Uterus (tissue), 2 donors: ENCODE data around the gene CST6.

Experiments
- POLR2A ChIP-seq, 2 donors: fragments of 450-650 bp; IDR thresholded peaks; one replicate each; pipeline ENCODE4 v1.6.1; 2016; ENCODE audit warnings: antibody characterized with exemption in 2 of 2, mild to moderate bottlenecking in 1 of 2, moderate library complexity in 1 of 2
- TF ChIP-seq, protein P1 (sequence below), 4 experiments: fragments of 200-600 bp in 2 of 4; fragments of 450-650 bp in 2 of 4; sonication (generic) in 2 of 4; IDR thresholded peaks; one replicate each; pipeline ENCODE4 v1.5.1; 2016 to 2019; ENCODE audit warnings: antibody characterized with exemption in 4 of 4, mild to moderate bottlenecking in 2 of 4, moderate library complexity in 1 of 4

DNA sequence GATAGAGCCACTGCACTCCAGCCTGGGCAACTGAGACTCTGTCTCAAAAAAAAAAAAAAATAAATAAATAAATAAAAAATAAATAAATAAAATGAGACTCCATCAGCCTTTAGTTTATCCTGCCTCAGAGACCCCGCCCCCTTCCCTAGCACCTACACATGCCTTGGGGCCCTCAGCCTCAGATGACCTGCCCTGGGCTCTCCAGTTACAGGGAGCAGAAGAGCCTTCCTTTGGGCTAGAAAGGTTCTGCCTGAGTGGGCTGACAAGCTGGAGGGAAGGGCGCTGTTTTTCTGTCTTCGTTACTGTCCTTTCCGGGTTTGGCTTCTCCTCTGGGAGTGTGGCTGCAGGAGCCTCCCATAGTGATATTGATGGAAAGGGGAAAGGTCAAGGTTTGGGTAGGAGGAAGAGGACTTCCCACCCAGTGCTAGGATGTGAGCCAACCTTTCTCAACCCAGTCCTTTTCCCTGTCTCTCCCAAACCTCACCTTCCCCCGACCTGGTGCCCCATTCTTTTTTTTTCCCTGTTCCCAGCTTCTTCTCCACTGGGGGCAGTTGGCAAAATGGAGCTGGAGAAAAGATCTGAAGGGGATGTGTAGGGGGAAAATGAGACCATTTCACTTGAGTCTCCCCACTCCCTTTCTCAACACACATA is 38.9 kb downstream of the CST6 start:
- TF ChIP-seq POLR2A (IDR thresholded peaks at IDR 0.05) = no peak
- TF ChIP-seq, protein P1, sequence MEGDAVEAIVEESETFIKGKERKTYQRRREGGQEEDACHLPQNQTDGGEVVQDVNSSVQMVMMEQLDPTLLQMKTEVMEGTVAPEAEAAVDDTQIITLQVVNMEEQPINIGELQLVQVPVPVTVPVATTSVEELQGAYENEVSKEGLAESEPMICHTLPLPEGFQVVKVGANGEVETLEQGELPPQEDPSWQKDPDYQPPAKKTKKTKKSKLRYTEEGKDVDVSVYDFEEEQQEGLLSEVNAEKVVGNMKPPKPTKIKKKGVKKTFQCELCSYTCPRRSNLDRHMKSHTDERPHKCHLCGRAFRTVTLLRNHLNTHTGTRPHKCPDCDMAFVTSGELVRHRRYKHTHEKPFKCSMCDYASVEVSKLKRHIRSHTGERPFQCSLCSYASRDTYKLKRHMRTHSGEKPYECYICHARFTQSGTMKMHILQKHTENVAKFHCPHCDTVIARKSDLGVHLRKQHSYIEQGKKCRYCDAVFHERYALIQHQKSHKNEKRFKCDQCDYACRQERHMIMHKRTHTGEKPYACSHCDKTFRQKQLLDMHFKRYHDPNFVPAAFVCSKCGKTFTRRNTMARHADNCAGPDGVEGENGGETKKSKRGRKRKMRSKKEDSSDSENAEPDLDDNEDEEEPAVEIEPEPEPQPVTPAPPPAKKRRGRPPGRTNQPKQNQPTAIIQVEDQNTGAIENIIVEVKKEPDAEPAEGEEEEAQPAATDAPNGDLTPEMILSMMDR (IDR thresholded peaks at IDR 0.05) = no peak
